Neural progenitor cell (in vitro differentiated cells): Measurements from ENCODE around the gene ADRA1B.

Source experiments
- EZH2 ChIP-seq: fragments of 200-600 bp; sonication (generic); IDR thresholded peaks from 2 replicates; pipeline ENCODE4 v1.6.1; 2017; ENCODE audit warnings: antibody characterized with exemption, mild to moderate bottlenecking, moderate library complexity
- TF ChIP-seq, protein P1 (sequence below): fragments of 200-600 bp; sonication (generic); IDR thresholded peaks from 2 replicates; pipeline ENCODE4 v1.5.1; 2017; ENCODE audit warnings: antibody characterized with exemption, mild to moderate bottlenecking

DNA sequence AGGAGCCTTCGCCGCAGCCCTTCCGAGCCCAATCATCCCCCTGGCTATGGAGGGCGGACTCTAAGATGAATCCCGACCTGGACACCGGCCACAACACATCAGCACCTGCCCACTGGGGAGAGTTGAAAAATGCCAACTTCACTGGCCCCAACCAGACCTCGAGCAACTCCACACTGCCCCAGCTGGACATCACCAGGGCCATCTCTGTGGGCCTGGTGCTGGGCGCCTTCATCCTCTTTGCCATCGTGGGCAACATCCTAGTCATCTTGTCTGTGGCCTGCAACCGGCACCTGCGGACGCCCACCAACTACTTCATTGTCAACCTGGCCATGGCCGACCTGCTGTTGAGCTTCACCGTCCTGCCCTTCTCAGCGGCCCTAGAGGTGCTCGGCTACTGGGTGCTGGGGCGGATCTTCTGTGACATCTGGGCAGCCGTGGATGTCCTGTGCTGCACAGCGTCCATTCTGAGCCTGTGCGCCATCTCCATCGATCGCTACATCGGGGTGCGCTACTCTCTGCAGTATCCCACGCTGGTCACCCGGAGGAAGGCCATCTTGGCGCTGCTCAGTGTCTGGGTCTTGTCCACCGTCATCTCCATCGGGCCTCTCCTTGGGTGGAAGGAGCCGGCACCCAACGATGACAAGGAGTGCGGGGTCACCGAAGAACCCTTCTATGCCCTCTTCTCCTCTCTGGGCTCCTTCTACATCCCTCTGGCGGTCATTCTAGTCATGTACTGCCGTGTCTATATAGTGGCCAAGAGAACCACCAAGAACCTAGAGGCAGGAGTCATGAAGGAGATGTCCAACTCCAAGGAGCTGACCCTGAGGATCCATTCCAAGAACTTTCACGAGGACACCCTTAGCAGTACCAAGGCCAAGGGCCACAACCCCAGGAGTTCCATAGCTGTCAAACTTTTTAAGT is 819 bp downstream of the ADRA1B start:
- TF ChIP-seq EZH2 = no peak
- TF ChIP-seq, protein P1, sequence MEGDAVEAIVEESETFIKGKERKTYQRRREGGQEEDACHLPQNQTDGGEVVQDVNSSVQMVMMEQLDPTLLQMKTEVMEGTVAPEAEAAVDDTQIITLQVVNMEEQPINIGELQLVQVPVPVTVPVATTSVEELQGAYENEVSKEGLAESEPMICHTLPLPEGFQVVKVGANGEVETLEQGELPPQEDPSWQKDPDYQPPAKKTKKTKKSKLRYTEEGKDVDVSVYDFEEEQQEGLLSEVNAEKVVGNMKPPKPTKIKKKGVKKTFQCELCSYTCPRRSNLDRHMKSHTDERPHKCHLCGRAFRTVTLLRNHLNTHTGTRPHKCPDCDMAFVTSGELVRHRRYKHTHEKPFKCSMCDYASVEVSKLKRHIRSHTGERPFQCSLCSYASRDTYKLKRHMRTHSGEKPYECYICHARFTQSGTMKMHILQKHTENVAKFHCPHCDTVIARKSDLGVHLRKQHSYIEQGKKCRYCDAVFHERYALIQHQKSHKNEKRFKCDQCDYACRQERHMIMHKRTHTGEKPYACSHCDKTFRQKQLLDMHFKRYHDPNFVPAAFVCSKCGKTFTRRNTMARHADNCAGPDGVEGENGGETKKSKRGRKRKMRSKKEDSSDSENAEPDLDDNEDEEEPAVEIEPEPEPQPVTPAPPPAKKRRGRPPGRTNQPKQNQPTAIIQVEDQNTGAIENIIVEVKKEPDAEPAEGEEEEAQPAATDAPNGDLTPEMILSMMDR = no peak
